NCI-H526 treated with DMSO at 0.1 percent for 48 hours (cell line): Measurements from ENCODE around the gene DCAF15.

Experiments used
- DNase-seq: peaks from one replicate; lab custom pipeline; 2025; lab: John Stamatoyannopoulos, UW

DCAF15 gene

GRCh38 chr19:13931391-13932148 lies 20.7 kb upstream of the DCAF15 start:
- no peak for DNase-seq

GRCh38 chr19:13932149-13932637 lies 20.1 kb upstream of the DCAF15 start:
- no peak for DNase-seq

- no peak for DNase-seq
Measured at GRCh38 chr19:13932911-13933393, 19.4 kb upstream of the DCAF15 start.

GRCh38 chr19:13934785-13935109 lies 17.6 kb upstream of the DCAF15 start:
- DNase-seq, result no peak

GRCh38 chr19:13935765-13936510 lies 16.4 kb upstream of the DCAF15 start:
- no peak for DNase-seq

GRCh38 chr19:13937479-13938300 lies 14.6 kb upstream of the DCAF15 start:
- DNase-seq, result no peak

GRCh38 chr19:13938301-13939064 lies 13.8 kb upstream of the DCAF15 start, which contains the start of gene PODNL1:
PODNL1 (minus strand) TSS chr19:13938417; CDS start chr19:13938181, 236 bp downstream.
- DNase-seq, result no peak

- no peak for DNase-seq
Measured at GRCh38 chr19:13942023-13942684, 10.2 kb upstream of the DCAF15 start.

GRCh38 chr19:13946414-13946813 lies 5.9 kb upstream of the DCAF15 start:
- DNase-seq, result no peak

GRCh38 chr19:13951043-13951442 lies 1.3 kb upstream of the DCAF15 start:
- no peak for DNase-seq

GRCh38 chr19:13951799-13952153 lies 533 bp upstream of the DCAF15 start:
- DNase-seq, result no peak

GRCh38 chr19:13952931-13953531 lies 722 bp downstream of the DCAF15 start:
- DNase-seq, result no peak

- DNase-seq, result no peak
Measured at GRCh38 chr19:13954185-13954584, 1.9 kb downstream of the DCAF15 start.

- DNase-seq, result no peak
Measured at GRCh38 chr19:13955662-13956364, 3.5 kb downstream of the DCAF15 start.

GRCh38 chr19:13956365-13956744 lies 4.0 kb downstream of the DCAF15 start:
- no peak for DNase-seq

- no peak for DNase-seq
Measured at GRCh38 chr19:13957051-13957450, 4.7 kb downstream of the DCAF15 start.

GRCh38 chr19:13958043-13958442 lies 5.7 kb downstream of the DCAF15 start:
- DNase-seq, result no peak

- no peak for DNase-seq
Measured at GRCh38 chr19:13959141-13959961, 7.0 kb downstream of the DCAF15 start.
